ENCODE results near the gene IL17A.
"Not testable (repeated sequence)": the region's sequence is repeated elsewhere in the genome, so short reads cannot be mapped to it uniquely, and the experiment has no call there.

Gene IL17A

DNA sequence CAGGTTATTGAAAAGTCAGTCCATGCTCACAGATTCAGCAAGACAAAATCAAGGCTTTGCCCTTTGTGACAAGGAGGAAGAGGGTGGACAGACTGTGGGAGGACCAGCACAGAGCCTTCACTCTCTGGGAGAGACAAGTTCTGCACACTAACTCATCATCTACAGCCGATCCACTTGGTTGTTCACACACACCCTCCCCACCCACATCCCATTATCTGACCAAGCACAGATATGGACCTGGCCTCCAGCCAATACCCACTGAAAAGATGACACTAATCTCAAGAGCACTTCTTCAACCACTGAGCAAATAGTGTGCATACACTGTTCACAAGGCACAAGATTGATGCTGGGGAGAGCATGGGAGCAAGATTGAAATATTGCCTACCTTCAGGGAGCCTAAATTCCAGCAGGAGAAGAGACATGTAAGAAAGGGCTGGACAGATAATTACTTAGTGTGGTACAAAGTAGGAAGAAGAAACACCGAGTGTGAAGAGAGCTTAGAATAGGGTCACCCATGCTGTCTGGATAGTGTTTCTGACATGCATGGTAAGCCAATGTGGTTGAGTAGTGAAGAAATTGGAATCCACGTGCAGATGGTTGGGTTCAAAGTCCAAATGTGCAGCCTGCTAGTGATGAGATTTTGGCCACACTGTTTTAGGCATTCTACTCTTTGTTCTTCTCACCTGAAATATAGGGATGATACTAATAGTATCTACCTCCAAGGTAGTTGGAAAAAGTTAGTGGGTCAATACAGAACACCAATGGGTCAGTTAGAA is 21.7 kb upstream of the IL17A start:
- no peak for DNase-seq

DNA sequence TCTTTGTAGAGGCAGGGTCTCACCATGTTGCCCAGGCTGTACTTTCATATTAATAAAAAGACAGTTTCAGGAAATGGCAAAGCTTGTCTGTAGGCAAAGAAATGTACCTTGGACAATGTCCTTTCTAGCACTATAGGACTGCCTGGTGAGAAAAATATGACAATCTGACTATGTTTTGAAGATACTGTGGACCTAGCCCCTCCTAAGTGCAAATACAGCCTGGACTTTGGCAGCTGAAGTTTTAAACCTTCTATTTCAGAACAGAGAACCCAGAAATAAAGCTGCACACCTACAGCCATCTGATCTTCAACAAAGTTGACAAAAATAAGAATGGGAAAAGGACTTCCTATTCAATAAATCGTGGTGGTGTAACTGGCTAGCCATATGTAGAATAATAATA is 18.9 kb upstream of the IL17A start:
- no peak for DNase-seq

DNA sequence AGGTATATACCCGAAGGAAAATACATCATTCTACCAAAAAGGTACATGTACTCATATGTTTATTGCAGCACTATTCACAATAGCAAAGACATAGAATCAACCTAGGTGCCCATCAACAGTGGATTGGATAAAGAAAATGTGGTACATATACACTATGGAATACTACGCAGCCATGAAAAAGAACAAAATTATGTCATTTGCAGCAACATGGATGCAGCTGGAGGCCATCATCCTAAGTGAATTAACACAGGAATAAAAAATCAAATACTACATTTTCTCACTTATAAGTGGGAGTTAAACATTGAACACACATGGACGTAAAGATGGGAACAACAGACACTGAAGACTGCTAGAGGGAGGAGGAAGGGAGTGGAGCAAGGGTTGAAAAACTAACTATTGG is 17.8 kb upstream of the IL17A start:
- DNase-seq, result not testable (repeated sequence)

DNA sequence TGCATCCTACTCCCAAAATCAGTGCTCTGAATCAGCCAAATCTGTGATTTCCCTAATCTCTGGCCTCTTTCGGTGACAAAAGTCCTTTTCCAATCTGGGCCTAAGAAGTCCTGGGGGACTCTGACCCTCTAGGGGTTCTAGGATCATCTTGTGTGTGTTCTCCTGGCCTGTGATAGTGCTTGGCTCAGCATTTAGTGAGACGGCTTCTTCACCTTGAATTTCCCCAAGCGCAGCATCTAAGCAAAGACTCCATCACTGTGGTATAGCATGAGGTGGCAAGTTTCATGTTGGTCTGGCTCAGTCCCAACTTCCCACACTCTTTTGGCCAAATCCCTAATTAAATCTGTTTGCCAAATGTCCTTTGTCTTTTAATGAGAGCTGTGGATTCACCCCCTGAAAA is 12.1 kb upstream of the IL17A start:
- no peak for DNase-seq

DNA sequence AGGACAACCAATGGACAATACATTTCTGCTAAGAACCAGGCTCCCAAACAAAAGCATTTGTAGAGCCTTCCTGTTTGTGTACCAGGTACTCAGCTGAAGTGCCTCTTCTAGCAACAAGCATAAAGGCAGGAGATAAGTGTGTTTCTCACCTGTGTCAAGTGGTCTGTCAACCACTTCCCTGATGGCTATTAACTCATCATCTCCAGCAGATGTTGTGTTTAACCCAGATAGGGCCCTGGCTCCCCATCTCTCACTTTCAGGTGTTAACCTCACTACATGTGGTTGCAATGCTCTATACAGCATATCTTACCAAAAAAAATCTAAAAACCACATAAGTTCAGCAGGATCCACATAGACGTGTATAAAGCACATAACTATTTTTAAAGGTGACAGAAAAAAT is 9.6 kb upstream of the IL17A start:
- DNase-seq, result no peak

DNA sequence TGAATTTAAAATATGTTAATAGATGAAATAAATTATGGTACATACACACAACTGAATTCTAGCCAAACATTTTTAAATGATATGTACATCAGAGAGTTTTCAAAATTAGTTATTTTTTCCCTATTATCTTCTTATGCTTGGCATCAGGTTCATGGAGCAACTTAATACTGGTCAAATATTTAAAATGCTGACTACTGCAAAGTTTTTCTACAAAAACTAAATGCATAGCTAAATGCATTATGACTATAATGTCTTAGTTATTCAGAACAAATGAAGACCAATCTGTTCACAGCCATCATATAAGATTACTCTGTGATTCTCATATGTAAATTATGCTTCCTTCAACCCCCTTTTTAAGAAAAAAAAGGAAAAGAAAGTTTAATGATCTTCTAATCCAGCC is 8.2 kb upstream of the IL17A start:
- no peak for DNase-seq

DNA sequence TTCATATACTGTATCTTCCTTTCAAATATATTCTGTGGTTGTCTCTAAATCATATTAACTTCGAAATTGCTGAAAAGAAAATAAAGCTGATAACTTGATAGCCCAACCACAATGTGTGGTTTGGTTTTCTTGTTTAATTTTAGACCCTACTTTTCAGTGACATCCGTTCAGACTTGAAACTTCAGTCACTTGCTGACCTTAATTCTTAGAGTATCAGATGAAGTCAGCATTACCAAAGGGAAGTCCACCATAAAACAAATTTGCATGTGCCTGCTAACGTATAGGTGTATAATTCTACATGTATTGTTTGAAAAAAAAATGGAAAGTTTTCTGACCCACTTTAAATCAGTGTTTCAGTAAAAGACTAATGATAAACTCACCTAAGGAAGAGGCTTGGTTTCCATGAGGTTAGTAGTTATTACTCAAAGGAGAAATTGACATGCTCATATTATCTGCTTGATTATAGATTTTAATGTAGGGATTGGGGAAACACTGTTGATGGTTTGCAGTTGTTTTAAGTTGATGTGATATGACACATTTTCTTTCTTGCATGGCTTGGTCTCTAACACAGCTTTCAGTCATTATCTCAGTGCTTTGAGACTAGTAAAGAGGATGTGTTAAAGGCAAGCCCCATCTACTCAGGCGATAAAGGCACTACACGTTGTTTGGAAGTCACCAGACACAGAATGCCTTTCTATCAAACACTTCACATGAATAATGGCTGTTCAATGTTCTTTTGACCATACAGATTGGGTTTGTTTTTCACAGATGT is 5.2 kb upstream of the IL17A start:
- no peak for DNase-seq

DNA sequence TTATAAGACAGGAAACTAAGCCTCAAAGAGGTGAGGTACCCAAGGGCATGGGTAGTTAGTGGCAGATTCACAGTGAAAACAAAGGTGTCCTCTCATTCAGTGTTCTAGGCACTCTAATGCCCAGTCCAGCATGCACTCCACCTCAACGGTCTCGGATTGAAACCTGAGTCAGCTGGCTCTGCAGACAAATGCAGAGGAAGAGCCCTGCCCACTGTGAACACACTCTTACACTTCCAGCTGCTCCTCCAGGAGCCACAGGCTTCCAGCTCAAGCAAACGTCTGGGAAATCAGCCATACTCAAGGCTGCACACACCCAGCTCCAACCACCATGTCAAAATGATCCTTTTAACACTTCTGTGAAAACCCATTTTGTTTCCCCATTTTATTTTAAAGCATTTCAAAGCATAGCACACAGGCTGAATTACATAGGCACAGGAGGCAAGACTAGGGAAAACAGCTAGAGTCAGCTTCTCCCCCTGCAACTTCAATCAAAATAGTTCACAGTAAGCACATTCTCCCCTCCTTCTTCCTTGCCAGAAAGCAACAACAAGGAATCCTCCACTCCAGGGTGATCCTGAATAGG is 3.0 kb upstream of the IL17A start:
- DNase-seq, result no peak

DNA sequence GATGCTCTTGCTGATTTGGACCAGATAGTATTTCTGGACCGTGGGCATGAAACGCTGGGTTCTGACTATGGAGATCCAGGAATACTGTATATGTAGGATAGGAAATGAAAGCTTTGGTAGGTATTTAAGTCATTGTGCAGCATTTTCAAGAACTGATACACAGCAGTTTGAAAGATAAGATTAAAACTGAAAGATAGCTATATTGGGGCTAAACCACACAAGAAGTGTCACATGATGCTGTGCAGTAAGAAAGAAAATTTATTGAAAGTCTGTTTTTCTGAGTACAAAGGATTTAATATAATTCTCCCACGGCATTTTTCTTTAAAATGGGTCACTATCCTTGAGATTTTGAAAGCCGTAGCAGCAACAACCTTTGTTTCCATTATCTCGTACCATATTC is 305 bp downstream of the IL17A start:
- no peak for DNase-seq

DNA sequence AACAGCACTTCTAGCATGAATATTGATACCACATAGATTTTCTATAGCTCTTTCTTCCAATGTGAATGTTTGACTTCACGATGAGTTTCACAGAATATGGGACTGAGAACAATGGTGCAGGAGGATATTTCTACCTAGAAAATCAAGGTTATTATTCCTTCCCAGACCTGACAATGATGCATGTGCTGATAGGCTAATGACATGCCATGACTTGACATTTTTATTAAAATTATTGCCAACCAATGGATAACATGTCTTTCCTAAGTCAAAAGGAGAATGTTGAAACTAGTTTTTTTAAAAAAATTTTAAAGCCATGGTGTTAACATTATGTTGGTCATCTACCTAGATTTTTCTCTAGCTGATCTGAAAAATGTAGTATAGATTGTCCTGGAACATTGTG is 923 bp downstream of the IL17A start:
- no peak for DNase-seq

DNA sequence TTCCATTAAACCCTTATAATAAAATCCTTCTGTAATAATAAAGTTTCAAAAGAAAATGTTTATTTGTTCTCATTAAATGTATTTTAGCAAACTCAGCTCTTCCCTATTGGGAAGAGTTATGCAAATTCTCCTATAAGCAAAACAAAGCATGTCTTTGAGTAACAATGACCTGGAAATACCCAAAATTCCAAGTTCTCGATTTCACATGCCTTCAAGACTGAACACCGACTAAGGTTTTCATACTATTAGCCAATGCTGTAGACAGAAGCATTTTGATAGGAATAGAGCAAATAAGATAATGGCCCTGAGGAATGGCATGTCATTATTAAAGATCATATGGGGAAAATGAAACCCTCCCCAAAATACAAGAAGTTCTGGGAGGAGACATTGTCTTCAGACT is 3.8 kb downstream of the IL17A start:
- DNase-seq, result no peak

DNA sequence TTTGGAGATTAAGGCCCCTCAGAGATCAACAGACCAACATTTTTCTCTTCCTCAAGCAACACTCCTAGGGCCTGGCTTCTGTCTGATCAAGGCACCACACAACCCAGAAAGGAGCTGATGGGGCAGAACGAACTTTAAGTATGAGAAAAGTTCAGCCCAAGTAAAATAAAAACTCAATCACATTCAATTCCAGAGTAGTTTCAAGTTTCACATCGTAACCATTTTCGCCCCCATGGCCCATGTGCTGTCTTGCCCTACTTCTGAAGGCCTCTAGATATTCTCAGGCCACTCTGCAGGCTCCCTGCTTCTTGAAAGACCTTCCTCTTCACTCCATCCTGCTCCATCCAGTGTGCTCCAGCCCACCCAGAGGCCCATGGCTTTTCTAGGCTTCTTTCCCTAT is 4.2 kb downstream of the IL17A start:
- no peak for DNase-seq

DNA sequence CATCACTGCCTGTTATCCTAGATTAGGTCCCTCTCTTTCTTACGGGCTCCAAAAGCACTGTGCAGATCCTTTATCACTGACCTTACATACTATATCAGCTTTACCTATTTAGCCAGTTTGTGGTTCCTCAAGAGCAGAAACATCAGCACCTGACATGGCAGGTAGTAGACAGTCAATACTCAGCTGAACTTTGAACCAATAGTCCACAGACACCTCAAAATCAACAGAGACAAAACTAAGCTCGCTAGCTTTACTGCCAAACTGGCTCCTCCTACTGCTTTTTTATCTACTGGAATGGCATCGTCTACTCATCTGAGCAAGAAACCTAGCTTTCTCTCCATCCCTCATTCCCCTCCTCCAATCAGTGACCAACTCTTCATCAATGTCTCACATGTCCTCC is 5.6 kb downstream of the IL17A start:
- DNase-seq, result no peak

DNA sequence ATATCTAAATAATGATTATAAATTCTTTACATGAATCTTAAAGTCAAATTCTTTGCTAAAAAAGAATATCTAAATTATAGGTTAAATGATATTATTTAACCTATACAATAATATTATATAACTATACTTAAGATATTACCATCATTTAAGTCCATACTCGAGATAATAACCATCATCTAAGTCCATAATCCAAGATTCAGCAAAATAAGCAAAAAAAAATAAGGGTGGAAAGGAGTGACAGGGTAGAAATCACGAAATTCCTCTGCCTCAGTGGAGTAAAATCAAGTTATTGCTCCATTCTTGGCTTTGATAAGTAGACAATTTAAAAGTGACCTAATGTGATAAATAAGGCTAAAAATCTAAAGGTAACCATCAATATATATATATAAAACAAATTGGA is 9.7 kb downstream of the IL17A start:
- no peak for DNase-seq

DNA sequence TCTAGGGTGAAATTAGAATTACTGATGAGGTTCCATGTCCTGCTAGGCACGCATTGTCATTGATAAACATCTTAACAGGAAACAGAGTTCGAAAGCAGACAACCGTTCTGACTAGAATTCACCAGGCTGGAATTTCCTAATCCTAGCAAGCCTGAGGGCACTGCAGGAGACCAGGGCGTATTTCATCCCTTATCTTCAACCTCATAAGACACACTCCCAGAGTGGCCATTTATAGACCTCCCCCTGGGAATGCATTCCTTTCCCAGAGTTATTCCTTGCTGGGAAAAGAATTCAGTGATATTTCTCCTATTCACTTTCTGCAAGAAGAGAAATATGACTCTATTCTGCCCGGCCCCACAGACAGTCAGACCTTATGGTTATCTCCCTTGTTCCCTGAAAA is 13.9 kb downstream of the IL17A start:
- not testable (repeated sequence) for DNase-seq

DNA sequence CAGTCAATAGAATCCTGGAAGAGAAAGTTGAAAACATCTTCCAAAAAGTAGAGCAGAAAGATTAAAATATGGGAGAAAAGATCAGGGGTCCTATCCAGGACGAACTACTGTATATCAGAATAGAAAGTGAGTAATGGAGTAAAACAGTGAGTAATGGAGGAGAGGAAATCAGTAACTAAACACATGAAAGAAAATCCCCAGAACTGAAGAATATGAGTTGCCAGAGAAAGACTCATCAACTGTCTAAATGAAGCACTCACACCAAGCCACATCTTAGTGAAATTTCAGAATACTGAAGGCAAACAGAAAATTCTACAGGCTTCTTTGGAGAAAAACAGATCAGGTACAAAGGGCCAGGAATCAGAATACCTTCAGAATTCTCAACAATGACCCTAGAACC is 14.9 kb downstream of the IL17A start:
- DNase-seq, result no peak

DNA sequence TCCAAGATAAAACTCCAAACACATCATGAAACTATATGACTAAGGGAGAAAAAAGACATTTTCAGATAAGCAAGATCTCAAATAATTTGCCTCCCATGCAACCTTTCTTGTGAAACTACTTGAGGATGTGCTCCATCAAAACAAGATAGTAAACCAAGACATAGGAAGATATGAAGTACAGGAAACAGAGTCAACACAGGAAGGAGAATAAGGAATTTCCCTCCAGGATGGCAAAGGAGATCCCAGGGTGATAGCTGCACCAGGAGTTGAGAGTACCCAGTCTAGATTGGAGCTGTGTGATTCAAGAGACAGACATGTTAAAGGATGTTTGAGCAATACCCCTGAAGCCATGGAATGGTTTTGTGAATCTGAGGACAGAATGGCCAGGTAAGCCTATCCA is 15.3 kb downstream of the IL17A start:
- no peak for DNase-seq

DNA sequence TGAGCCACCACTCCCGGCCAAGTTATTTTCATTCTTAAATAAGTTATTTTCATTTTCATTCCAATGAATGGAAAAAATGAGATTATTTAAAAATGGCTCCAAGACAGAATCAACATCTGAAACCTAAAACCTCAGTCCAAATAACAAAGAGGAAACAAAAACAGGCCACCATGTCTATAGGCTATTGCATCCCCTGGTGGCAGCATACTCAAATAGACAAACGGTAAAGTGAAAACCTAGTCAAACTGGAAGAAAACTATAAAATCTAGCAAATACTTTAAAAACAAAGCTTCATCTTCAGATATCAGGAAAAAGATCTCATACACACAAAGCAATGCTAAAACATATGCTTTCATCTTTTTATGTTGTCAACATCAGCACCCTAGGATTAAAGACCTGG is 20.9 kb downstream of the IL17A start:
- DNase-seq, result no peak

DNA sequence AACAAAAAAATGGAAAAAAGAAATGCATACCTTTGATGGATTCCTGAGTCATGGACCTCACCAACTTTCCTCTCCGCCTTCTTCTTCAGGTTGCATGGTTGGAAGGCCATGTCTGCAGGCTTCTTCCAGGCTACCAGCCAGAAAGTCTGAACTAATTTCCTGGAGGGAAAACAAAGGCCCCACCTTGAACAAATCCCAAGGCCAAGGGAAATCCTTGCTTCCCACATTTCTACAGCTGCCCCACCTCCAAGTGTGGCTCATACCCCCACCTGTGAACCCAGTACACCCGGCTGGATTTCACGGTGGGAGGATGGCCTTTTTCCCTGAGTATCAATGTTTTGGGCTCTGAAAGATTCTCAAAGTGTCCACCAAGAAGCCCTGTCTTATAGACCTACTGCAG is 22.4 kb downstream of the IL17A start:
- DNase-seq, result no peak

DNA sequence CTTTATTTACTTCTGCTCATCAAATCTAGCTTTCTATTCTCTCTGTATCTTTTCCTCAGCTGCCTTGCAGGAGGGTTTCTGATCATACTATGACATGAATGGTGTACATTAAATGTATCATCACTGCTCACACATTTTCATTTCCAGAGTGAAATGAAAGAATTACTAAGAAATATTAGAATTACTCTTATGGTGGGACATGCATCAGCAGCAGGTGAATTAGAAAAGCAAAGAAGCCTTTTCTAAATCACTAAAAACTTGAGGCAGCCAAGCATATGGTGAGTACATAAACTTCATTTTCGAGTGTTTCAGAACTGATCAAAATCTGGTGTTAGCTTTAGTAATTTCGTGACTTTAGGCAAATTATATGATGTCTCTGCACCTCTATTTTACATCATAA is 23.6 kb downstream of the IL17A start:
- no peak for DNase-seq

DNA sequence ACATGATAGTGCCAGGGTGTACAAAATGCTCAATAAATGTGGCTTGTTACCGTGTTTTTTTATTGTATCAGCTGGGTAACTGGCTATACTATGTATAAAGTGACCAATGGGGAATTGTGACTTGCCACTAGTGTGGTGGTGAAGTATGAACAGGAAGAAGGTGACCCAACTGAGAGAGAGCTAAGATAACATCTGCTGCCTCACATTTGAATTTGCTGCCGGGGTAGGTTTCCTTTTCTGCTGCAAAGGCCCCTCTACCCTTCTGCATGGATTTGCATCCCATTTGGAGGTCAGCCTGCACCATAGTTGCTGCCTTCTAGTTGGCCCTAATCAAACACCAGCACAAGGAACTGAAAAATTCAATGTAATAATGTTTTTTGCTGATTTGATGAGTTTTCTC is 24.1 kb downstream of the IL17A start:
- no peak for DNase-seq

DNA sequence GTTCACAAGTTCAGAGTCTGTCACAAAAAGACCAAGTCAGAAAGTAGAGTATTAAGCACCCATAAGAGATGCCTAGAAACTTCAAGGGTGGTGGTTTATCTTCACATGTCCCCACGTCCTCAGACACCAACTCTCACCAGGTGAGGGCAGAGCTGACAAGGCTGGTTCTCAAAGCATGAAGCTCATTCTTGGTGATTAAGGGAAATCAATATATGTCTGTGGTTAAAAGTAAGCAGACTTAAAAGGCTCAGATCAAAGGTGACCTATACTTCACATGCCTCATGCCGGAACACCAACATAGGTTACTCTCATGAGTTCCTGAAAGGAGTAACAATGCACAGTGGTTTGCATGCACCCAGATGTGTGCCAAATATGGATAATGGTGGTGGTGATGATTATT is 27.0 kb downstream of the IL17A start:
- peak; percentile 20 to 28 for DNase-seq

DNA sequence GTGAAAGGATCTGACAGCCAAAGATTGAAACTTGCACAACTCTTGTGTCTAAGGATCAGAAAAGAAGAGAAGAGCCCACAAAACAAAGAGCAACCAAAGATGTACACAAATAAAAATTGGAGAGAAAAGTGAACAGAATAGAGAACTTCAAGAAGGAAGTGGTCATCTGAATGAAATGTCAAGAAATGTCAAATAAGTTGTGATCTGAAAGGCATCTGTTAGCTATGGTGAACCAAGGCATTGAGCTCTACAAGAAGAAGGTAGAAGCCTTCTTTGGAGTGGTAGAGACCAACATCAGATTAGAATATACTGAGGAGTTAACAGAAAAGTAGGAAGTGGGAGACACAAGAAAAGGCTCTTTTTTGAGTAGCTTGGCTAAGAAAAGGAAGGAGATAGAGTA is 29.6 kb downstream of the IL17A start:
- no peak for DNase-seq

DNA sequence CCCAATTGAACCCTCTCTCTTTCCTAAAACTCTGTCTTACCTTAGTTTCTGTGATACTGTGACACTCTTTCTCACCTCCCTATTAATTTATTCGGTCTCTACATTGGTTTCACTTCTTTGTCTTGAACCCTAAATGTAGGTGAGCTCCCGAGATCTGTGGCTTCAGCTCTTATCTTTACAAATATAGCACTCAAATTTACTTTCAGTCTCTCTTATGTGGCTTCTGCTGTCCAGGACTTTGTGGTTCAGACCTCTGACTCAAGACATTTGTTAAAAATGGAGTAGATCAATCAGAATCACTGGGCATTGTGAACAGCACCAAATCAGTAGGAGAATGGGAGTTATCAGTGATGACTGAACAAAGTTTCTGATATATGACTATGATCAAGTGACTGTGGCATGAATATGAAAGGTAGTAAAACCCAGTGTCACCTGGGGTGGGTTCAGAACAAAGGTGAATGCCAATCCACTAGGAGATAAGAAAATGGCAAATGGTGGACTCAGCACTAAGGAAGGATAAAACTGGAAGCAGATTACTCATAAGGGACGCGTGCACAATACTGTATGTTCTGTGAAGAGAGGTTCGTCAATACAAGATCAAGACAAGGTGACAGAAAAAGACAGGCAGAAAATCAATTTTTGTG is 30.9 kb downstream of the IL17A start:
- DNase-seq, result no peak

Data from activated CD4-positive, alpha-beta T cell treated with anti-CD3 and anti-CD28 coated beads, Interleukin-2, amount 50 U/mL, for 48 hours (primary cell).